WTC11 (cell line): ENCODE results near the gene FAM43A. TPM values are rescaled to one million over a fixed set of nuclear protein-coding genes. Genes with fewer than 3 reads are reported as not detected.

Experiments
- ATAC-seq: fragments of 200-7000 bp; cut with Tn5 transposase; 2 replicates; pipeline ENCODE4 v1.10.0; 2021; ENCODE audit warnings: mild to moderate bottlenecking, moderate library complexity
- CTCF ChIA-PET: fragments of 300-600 bp; sonication (Branson Sonifier 250); formaldehyde crosslinking; loops from one replicate; lab custom pipeline; 2021; ENCODE audit warnings: antibody characterized with exemption; lab: Charles Lee
- POLR2A ChIA-PET: fragments of 350-600 bp; sonication (Branson Sonifier 250); formaldehyde crosslinking; loops from one replicate; lab custom pipeline; 2021; ENCODE audit warnings: antibody characterized with exemption; lab: Charles Lee
- DNase-seq: peaks from one replicate; pipeline ENCODE4 v3.0.0; 2021; ENCODE audit warnings: low spot score
- H3K27ac Mint-ChIP-seq: 2 replicates; pipeline ENCODE4 v1.8.0; 2021; ENCODE audit warnings: mixed read lengths
- H3K27me3 Mint-ChIP-seq: 2 replicates; pipeline ENCODE4 v1.8.0; 2021; ENCODE audit warnings: low read depth, mild to moderate bottlenecking, moderate library complexity, mixed read lengths
- H3K36me3 Mint-ChIP-seq: 2 replicates; pipeline ENCODE4 v1.8.0; 2021; ENCODE audit warnings: mixed read lengths
- H3K4me1 Mint-ChIP-seq: 2 replicates; pipeline ENCODE4 v1.8.0; 2022; ENCODE audit warnings: mixed read lengths
- H3K4me3 Mint-ChIP-seq: 2 replicates; pipeline ENCODE4 v1.8.0; 2021; ENCODE audit warnings: mild to moderate bottlenecking, moderate library complexity, mixed read lengths
- H3K9me3 Mint-ChIP-seq: 2 replicates; pipeline ENCODE4 v1.8.0; 2021; ENCODE audit warnings: mixed read lengths
- ATF1 ChIP-seq: sonication (generic); formaldehyde crosslinking; IDR thresholded peaks from 2 replicates; pipeline ENCODE4 v1.8.1; 2023; ENCODE audit warnings: mild to moderate bottlenecking, moderate library complexity, missing genetic modification reagents
- ATF2 ChIP-seq: sonication (generic); formaldehyde crosslinking; IDR thresholded peaks from 2 replicates; pipeline ENCODE4 v1.8.1; 2022; ENCODE audit warnings: low read depth, missing genetic modification reagents, borderline replicate concordance
- E2F5 ChIP-seq: sonication (generic); formaldehyde crosslinking; IDR thresholded peaks from 2 replicates; pipeline ENCODE4 v1.8.1; 2022; ENCODE audit warnings: mild to moderate bottlenecking, moderate library complexity, missing genetic modification reagents
- ETV6 ChIP-seq: sonication (generic); formaldehyde crosslinking; IDR thresholded peaks from 2 replicates; pipeline ENCODE4 v1.8.1; 2022; ENCODE audit warnings: mild to moderate bottlenecking, missing genetic modification reagents
- FOXP4 ChIP-seq: sonication (generic); formaldehyde crosslinking; IDR thresholded peaks from 2 replicates; pipeline ENCODE4 v1.8.0; 2022; ENCODE audit warnings: mild to moderate bottlenecking, missing genetic modification reagents
- GTF2I ChIP-seq: fragments of 250-450 bp; sonication (Bioruptor Pico); conservative IDR thresholded peaks from 2 replicates; pipeline ENCODE4 v1.4.0; 2021; ENCODE audit warnings: mild to moderate bottlenecking
- MAX ChIP-seq: sonication (generic); formaldehyde crosslinking; IDR thresholded peaks from 2 replicates; pipeline ENCODE4 v1.8.0; 2022; ENCODE audit warnings: mild to moderate bottlenecking, missing genetic modification reagents
- NR2C2 ChIP-seq: sonication (generic); formaldehyde crosslinking; IDR thresholded peaks from 2 replicates; pipeline ENCODE4 v1.8.0; 2022; ENCODE audit warnings: mild to moderate bottlenecking, missing genetic modification reagents
- SOX15 ChIP-seq: fragments of 250-450 bp; sonication (Bioruptor Pico); IDR thresholded peaks from 2 replicates; pipeline ENCODE4 v1.9.0; 2021; ENCODE audit warnings: mild to moderate bottlenecking
- ZNF396 ChIP-seq: fragments of 250-450 bp; sonication (Bioruptor Pico); IDR thresholded peaks from 2 replicates; pipeline ENCODE4 v1.8.0; 2021; ENCODE audit warnings: mild to moderate bottlenecking, moderate library complexity, borderline replicate concordance
- ZNF423 ChIP-seq: fragments of 250-450 bp; sonication (Bioruptor Pico); IDR thresholded peaks from 2 replicates; pipeline ENCODE4 v2.1.2; 2022; ENCODE audit warnings: mild to moderate bottlenecking, moderate library complexity
- ZNF425 ChIP-seq: fragments of 250-450 bp; sonication (Bioruptor Pico); conservative IDR thresholded peaks from 2 replicates; pipeline ENCODE4 v1.9.0; 2021; ENCODE audit warnings: mild to moderate bottlenecking
- total RNA-seq: library from RNA; stranded (reverse); gene quantifications from 3 replicates; pipeline ENCODE4 v1.2.3, GENCODE V29; 2021
- TF ChIP-seq, protein P1 (sequence below): sonication (generic); formaldehyde crosslinking; IDR thresholded peaks from 2 replicates; pipeline ENCODE4 v1.8.1; 2023; ENCODE audit warnings: mild to moderate bottlenecking, missing genetic modification reagents, moderate library complexity
- TF ChIP-seq, protein P2 (sequence below): sonication (generic); formaldehyde crosslinking; IDR thresholded peaks from 2 replicates; pipeline ENCODE4 v1.8.1; 2023; ENCODE audit warnings: mild to moderate bottlenecking, missing genetic modification reagents
- TF ChIP-seq, protein P3 (sequence below): sonication (generic); formaldehyde crosslinking; IDR thresholded peaks from 2 replicates; pipeline ENCODE4 v1.8.1; 2023; ENCODE audit warnings: mild to moderate bottlenecking, moderate library complexity, missing genetic modification reagents
- TF ChIP-seq, protein P4 (sequence below): sonication (generic); formaldehyde crosslinking; IDR thresholded peaks from 2 replicates; pipeline ENCODE4 v1.8.0; 2022; ENCODE audit warnings: mild to moderate bottlenecking, missing genetic modification reagents
- TF ChIP-seq, protein P5 (sequence below): sonication (generic); formaldehyde crosslinking; IDR thresholded peaks from 2 replicates; pipeline ENCODE4 v1.8.0; 2023; ENCODE audit warnings: mild to moderate bottlenecking, missing genetic modification reagents

The FAM43A gene
- total RNA-seq, 1 experiment from 2014 or later = 2.6 TPM

GRCh38 chr3:194687638-194688199 lies 2.0 kb downstream of the FAM43A start:
- Mint-ChIP-seq H3K36me3 (no peaks in the 10 kb centered on the region), H3K27me3 (peaks cover 49% of the 10 kb centered on the region), H3K9me3 (no peaks in the 10 kb centered on the region), H3K4me1 (peaks cover 32% of the 10 kb centered on the region), H3K27ac (no peak overlapping the region), H3K4me3 (peak overlapping the region; percentile 84)
- ATAC-seq = peak; percentile 60
- DNase-seq = peak; percentile 87
- CTCF ChIA-PET = interaction anchor here (0.6 to 3.6 kb wide), 61 partner anchors 9 to 856 kb away, joined by 3 to 45 read pairs (median 4); partner anchors contain the start of genes LSG1 and XXYLT1
- POLR2A ChIA-PET = interaction anchor here (0.6 to 2.3 kb wide), 7 partner anchors 16 to 583 kb away, joined by 3 to 9 read pairs (median 4); partner anchors contain the start of genes LSG1 and XXYLT1
- TF ChIP-seq ZNF425 (CRISPR knock-in tag) = no peak
- TF ChIP-seq, protein P1, sequence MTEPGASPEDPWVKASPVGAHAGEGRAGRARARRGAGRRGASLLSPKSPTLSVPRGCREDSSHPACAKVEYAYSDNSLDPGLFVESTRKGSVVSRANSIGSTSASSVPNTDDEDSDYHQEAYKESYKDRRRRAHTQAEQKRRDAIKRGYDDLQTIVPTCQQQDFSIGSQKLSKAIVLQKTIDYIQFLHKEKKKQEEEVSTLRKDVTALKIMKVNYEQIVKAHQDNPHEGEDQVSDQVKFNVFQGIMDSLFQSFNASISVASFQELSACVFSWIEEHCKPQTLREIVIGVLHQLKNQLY = 0 out of 2 replicates have a peak, but pooled peaks have one; percentile 44
- TF ChIP-seq, protein P2, sequence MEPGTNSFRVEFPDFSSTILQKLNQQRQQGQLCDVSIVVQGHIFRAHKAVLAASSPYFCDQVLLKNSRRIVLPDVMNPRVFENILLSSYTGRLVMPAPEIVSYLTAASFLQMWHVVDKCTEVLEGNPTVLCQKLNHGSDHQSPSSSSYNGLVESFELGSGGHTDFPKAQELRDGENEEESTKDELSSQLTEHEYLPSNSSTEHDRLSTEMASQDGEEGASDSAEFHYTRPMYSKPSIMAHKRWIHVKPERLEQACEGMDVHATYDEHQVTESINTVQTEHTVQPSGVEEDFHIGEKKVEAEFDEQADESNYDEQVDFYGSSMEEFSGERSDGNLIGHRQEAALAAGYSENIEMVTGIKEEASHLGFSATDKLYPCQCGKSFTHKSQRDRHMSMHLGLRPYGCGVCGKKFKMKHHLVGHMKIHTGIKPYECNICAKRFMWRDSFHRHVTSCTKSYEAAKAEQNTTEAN (CRISPR knock-in tag) = peak; percentile 21; the same call in 1 of the 2 replicates
- TF ChIP-seq, protein P3, sequence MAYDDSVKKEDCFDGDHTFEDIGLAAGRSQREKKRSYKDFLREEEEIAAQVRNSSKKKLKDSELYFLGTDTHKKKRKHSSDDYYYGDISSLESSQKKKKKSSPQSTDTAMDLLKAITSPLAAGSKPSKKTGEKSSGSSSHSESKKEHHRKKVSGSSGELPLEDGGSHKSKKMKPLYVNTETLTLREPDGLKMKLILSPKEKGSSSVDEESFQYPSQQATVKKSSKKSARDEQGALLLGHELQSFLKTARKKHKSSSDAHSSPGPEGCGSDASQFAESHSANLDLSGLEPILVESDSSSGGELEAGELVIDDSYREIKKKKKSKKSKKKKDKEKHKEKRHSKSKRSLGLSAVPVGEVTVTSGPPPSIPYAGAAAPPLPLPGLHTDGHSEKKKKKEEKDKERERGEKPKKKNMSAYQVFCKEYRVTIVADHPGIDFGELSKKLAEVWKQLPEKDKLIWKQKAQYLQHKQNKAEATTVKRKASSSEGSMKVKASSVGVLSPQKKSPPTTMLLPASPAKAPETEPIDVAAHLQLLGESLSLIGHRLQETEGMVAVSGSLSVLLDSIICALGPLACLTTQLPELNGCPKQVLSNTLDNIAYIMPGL (CRISPR knock-in tag) = peak; percentile 85
- TF ChIP-seq ZNF423 (CRISPR knock-in tag) = no peak
- peak; percentile 47; the same call in 1 of the 2 replicates for TF ChIP-seq E2F5 (CRISPR knock-in tag)
- TF ChIP-seq MAX = peak; percentile 4; the same call in 1 of the 2 replicates
- no peak; the same call in 1 of the 2 replicates for TF ChIP-seq GTF2I
- no peak for TF ChIP-seq ZNF396
- TF ChIP-seq NR2C2 (CRISPR knock-in tag) = no peak
- no peak for TF ChIP-seq ATF1 (CRISPR knock-in tag)
- no peak for TF ChIP-seq SOX15
- TF ChIP-seq ATF2 (CRISPR knock-in tag) = no peak
- peak; percentile 91 for TF ChIP-seq FOXP4
- TF ChIP-seq, protein P4, sequence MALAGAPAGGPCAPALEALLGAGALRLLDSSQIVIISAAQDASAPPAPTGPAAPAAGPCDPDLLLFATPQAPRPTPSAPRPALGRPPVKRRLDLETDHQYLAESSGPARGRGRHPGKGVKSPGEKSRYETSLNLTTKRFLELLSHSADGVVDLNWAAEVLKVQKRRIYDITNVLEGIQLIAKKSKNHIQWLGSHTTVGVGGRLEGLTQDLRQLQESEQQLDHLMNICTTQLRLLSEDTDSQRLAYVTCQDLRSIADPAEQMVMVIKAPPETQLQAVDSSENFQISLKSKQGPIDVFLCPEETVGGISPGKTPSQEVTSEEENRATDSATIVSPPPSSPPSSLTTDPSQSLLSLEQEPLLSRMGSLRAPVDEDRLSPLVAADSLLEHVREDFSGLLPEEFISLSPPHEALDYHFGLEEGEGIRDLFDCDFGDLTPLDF (CRISPR knock-in tag) = 0 out of 2 replicates have a peak, but pooled peaks have one; percentile 74
- TF ChIP-seq, protein P5, sequence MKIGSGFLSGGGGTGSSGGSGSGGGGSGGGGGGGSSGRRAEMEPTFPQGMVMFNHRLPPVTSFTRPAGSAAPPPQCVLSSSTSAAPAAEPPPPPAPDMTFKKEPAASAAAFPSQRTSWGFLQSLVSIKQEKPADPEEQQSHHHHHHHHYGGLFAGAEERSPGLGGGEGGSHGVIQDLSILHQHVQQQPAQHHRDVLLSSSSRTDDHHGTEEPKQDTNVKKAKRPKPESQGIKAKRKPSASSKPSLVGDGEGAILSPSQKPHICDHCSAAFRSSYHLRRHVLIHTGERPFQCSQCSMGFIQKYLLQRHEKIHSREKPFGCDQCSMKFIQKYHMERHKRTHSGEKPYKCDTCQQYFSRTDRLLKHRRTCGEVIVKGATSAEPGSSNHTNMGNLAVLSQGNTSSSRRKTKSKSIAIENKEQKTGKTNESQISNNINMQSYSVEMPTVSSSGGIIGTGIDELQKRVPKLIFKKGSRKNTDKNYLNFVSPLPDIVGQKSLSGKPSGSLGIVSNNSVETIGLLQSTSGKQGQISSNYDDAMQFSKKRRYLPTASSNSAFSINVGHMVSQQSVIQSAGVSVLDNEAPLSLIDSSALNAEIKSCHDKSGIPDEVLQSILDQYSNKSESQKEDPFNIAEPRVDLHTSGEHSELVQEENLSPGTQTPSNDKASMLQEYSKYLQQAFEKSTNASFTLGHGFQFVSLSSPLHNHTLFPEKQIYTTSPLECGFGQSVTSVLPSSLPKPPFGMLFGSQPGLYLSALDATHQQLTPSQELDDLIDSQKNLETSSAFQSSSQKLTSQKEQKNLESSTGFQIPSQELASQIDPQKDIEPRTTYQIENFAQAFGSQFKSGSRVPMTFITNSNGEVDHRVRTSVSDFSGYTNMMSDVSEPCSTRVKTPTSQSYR = 0 out of 2 replicates have a peak, but pooled peaks have one; percentile 11
- TF ChIP-seq ETV6 (CRISPR knock-in tag) = peak; percentile 91
